K562 (cell line): ENCODE data around the gene SLC34A3. TPM values are rescaled to one million over a fixed set of nuclear protein-coding genes. Genes with fewer than 3 reads are reported as not detected.

Experiments
- HEY1 ChIP-seq: fragments of 250-450 bp; sonication (Bioruptor Pico); IDR thresholded peaks from 2 replicates; pipeline ENCODE4 v1.5.0; 2020; ENCODE audit warnings: mild to moderate bottlenecking, moderate library complexity, borderline replicate concordance
- KLF1 ChIP-seq: fragments of 450-650 bp; IDR thresholded peaks from 2 replicates; pipeline ENCODE4 v1.6.1; 2016; ENCODE audit warnings: missing genetic modification characterization, missing compliant biosample characterization
- POLR2AphosphoS5 ChIP-seq: IDR thresholded peaks from 2 replicates; pipeline ENCODE4 v1.6.1; 2011; ENCODE audit warnings: mild to moderate bottlenecking, low read depth, low read length, moderate library complexity; ENCODE audit not compliant: control insufficient read depth, insufficient read depth
- POLR3G ChIP-seq: IDR thresholded peaks from 2 replicates; pipeline ENCODE4 v1.6.1; 2011; ENCODE audit not compliant: insufficient read length, insufficient replicate concordance; ENCODE audit errors: extremely low read depth
- SAFB2 ChIP-seq: fragments of 200-400 bp; formaldehyde crosslinking; IDR thresholded peaks from 2 replicates; pipeline ENCODE4 v1.6.1; 2018; ENCODE audit warnings: borderline replicate concordance, low read length, low read depth, moderate library complexity; ENCODE audit not compliant: severe bottlenecking
- SNRNP70 ChIP-seq: fragments of 200-400 bp; formaldehyde crosslinking; optimal IDR thresholded peaks from 2 replicates; pipeline ENCODE3; 2017; ENCODE audit warnings: low read depth, low read length
- TAF15 ChIP-seq: fragments of 200-400 bp; formaldehyde crosslinking; IDR thresholded peaks from 2 replicates; pipeline ENCODE4 v1.6.1; 2017; ENCODE audit warnings: mild to moderate bottlenecking, low read depth, low read length, moderate library complexity
- USF2 ChIP-seq: sonication (generic); formaldehyde crosslinking; IDR thresholded peaks from 2 replicates; pipeline ENCODE4 v1.5.0; 2020; ENCODE audit warnings: missing genetic modification reagents
- WHSC1 ChIP-seq: IDR thresholded peaks from one replicate; pipeline ENCODE4 v1.6.1; 2012; ENCODE audit warnings: low read length, control low read depth, inconsistent platforms
- YBX1 ChIP-seq: fragments of 450-650 bp; IDR thresholded peaks from 2 replicates; pipeline ENCODE4 v1.7.1; 2016; ENCODE audit warnings: mild to moderate bottlenecking
- ZNF561 ChIP-seq: fragments of 450-650 bp; formaldehyde crosslinking; conservative IDR thresholded peaks from 2 replicates; pipeline ENCODE4 v1.4.0; 2020; ENCODE audit warnings: mild to moderate bottlenecking, moderate library complexity
- ZNF655 ChIP-seq: fragments of 250-450 bp; sonication (Bioruptor Pico); IDR thresholded peaks from 2 replicates; pipeline ENCODE4 v1.5.0; 2021
- ZNF778 ChIP-seq: fragments of 450-650 bp; formaldehyde crosslinking; IDR thresholded peaks from 2 replicates; pipeline ENCODE4 v1.4.0; 2020; ENCODE audit warnings: mild to moderate bottlenecking, moderate library complexity
- polyA plus RNA-seq, 8 experiments: library from polyadenylated mRNA; depleted of rRNA in 4 of 8; stranded (reverse) in 5 of 8; unstranded in 3 of 8; fragments of >200 nt; fragmentation: Nextera tagmentation in 2 of 8; fragmentation: Illumina TruSeq in 1 of 8; extraction: Ambion mirVana in 2 of 8; extraction: Trizol in 1 of 8; gene quantifications; 2 replicates each; pipeline versions ENCODE4 v1.2.1 to v1.2.3, GENCODE V29; 2011 to 2014; ENCODE audit warnings: inconsistent platforms in 1 of 8, missing spikeins in 1 of 8
- total RNA-seq, 7 experiments: library from RNA; depleted of rRNA in 6 of 7; stranded (reverse); fragments of >200 nt in 6 of 7; fragmentation: Illumina TruSeq in 2 of 7; extraction: Trizol in 2 of 7; gene quantifications; 2 replicates each; pipeline versions ENCODE4 v1.2.1 to v1.2.3, GENCODE V29; 2011 to 2021; ENCODE audit warnings: low replicate concordance in 1 of 7
- TF ChIP-seq, protein P1 (sequence below): fragments of 450-650 bp; formaldehyde crosslinking; IDR thresholded peaks from 2 replicates; pipeline ENCODE4 v1.4.0; 2020; ENCODE audit warnings: mild to moderate bottlenecking, moderate library complexity
- TF ChIP-seq, protein P2 (sequence below): fragments of 250-450 bp; sonication (Bioruptor Pico); IDR thresholded peaks from 2 replicates; pipeline ENCODE4 v1.5.0; 2021
- TF ChIP-seq, protein P3 (sequence below), 2 experiments: fragments of 200-800 bp in 1 of 2; sonication (Bioruptor generic) in 1 of 2; sonication (generic) in 1 of 2; formaldehyde crosslinking in 1 of 2; IDR thresholded peaks in 1 of 2; conservative IDR thresholded peaks in 1 of 2; 2 replicates each; pipeline versions ENCODE4 v1.5.0 to v1.6.1; 2016 to 2020; ENCODE audit warnings: missing compliant biosample characterization in 1 of 2, missing genetic modification characterization in 1 of 2, missing genetic modification reagents in 1 of 2
- TF ChIP-seq, protein P4 (sequence below): sonication (generic); IDR thresholded peaks from 2 replicates; pipeline ENCODE4 v1.6.1; 2016

SLC34A3 gene
- total and polyA plus RNA-seq, 9 of the 15 experiments (the other 6 are each of a cell fraction or from before 2014, with no cell fraction given) = not detected

DNA sequence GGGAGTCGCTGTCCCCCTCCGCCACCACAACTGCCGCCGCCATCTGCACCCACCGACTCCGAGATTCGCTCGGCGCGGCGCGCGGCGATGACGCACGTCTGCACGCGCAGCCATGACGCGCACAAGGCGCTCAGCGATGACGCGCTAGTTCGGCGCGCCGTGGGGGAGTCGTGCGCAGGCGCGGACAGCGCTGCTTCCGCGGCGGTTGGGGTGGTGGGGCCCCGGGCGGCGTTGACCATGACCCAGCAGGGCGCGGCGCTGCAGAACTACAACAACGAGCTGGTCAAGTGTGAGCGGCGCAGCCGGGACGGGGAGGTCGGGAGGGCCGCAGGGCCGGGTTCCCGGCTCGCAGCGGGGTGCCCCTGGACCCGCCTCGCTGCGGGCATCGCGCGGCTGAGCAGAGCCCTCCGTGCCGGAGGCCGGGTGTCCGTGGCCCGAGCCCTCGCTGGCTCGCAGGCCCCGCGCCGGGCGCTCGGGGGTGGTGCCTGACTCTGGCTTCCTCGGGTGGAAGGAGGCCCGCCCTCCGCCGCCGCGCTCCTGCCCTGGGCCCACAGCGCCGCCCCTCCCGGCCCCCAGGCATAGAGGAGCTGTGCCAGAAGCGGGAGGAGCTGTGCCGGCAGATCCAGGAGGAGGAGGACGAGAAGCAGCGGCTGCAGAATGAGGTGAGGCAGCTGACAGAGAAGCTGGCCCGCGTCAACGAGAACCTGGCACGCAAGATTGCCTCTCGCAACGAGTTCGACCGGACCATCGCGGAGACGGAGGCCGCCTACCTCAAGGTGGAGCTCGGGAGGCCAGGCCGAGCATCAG, 42.0 kb upstream of the SLC34A3 start, which contains the start of the genes ANAPC2 and SSNA1 (continued):
- TF ChIP-seq, protein P1, sequence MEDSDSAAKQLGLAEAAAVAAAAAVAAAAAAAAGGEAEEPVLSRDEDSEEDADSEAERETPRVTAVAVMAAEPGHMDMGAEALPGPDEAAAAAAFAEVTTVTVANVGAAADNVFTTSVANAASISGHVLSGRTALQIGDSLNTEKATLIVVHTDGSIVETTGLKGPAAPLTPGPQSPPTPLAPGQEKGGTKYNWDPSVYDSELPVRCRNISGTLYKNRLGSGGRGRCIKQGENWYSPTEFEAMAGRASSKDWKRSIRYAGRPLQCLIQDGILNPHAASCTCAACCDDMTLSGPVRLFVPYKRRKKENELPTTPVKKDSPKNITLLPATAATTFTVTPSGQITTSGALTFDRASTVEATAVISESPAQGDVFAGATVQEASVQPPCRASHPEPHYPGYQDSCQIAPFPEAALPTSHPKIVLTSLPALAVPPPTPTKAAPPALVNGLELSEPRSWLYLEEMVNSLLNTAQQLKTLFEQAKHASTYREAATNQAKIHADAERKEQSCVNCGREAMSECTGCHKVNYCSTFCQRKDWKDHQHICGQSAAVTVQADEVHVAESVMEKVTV (CRISPR knock-in tag) = peak; percentile 41; the same call in 1 of the 2 replicates
- TF ChIP-seq POLR2AphosphoS5 = peak; percentile 83
- TF ChIP-seq, protein P2, sequence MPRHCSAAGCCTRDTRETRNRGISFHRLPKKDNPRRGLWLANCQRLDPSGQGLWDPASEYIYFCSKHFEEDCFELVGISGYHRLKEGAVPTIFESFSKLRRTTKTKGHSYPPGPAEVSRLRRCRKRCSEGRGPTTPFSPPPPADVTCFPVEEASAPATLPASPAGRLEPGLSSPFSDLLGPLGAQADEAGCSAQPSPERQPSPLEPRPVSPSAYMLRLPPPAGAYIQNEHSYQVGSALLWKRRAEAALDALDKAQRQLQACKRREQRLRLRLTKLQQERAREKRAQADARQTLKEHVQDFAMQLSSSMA = no peak
- TF ChIP-seq ZNF778 = no peak
- no peak for TF ChIP-seq SAFB2
- no peak for TF ChIP-seq ZNF655
- no peak for TF ChIP-seq YBX1
- no peak for TF ChIP-seq HEY1 (CRISPR knock-in tag)
- no peak; the same call in none of the 2 replicates for TF ChIP-seq KLF1
- TF ChIP-seq, protein P3, sequence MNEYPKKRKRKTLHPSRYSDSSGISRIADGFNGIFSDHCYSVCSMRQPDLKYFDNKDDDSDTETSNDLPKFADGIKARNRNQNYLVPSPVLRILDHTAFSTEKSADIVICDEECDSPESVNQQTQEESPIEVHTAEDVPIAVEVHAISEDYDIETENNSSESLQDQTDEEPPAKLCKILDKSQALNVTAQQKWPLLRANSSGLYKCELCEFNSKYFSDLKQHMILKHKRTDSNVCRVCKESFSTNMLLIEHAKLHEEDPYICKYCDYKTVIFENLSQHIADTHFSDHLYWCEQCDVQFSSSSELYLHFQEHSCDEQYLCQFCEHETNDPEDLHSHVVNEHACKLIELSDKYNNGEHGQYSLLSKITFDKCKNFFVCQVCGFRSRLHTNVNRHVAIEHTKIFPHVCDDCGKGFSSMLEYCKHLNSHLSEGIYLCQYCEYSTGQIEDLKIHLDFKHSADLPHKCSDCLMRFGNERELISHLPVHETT (CRISPR knock-in tag; conservative IDR thresholded peaks at IDR 0.05 in 1 of 2, IDR thresholded peaks at IDR 0.05 in 1 of 2) = peak in 1 of 2 experiments; percentile 85; a peak in 2 of 4 replicates
- TF ChIP-seq POLR3G = no peak
- TF ChIP-seq TAF15 = no peak
- TF ChIP-seq, protein P4, sequence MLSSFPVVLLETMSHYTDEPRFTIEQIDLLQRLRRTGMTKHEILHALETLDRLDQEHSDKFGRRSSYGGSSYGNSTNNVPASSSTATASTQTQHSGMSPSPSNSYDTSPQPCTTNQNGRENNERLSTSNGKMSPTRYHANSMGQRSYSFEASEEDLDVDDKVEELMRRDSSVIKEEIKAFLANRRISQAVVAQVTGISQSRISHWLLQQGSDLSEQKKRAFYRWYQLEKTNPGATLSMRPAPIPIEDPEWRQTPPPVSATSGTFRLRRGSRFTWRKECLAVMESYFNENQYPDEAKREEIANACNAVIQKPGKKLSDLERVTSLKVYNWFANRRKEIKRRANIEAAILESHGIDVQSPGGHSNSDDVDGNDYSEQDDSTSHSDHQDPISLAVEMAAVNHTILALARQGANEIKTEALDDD = no peak
- no peak for TF ChIP-seq ZNF561 (CRISPR knock-in tag)
- no peak for TF ChIP-seq WHSC1
- TF ChIP-seq SNRNP70 = no peak
- no peak for TF ChIP-seq USF2 (CRISPR knock-in tag)
